OCI-LY1 (cell line): Measurements from ENCODE around the gene SETD5.

Source experiments
- H2AFZ ChIP-seq: fragments of 200-600 bp; sonication (generic), shearing (Covaris generic); 2 replicates; pipeline ENCODE4 v1.6.0; 2014; ENCODE audit warnings: antibody characterized with exemption, mild to moderate bottlenecking, low read length
- H3F3A ChIP-seq: fragments of 200-600 bp; sonication (generic), shearing (Covaris generic); 2 replicates; pipeline ENCODE4 v1.6.0; 2014; ENCODE audit warnings: mild to moderate bottlenecking, antibody characterized with exemption, low read length, moderate library complexity; ENCODE audit not compliant: insufficient read depth
- H3K27ac ChIP-seq: fragments of 200-600 bp; sonication (generic); 2 replicates; pipeline ENCODE4 v1.5.1; 2014; ENCODE audit warnings: low read length, mixed run types, mild to moderate bottlenecking, low read depth; ENCODE audit not compliant: poor library complexity, severe bottlenecking
- H3K27me3 ChIP-seq: fragments of 200-600 bp; sonication (generic); 2 replicates; pipeline ENCODE4 v1.6.0; 2014; ENCODE audit warnings: antibody characterized with exemption, mild to moderate bottlenecking, low read length, moderate library complexity; ENCODE audit not compliant: insufficient read depth
- H3K36me3 ChIP-seq: fragments of 200-600 bp; sonication (generic); 2 replicates; pipeline ENCODE4 v1.6.1; 2014; ENCODE audit warnings: mild to moderate bottlenecking, antibody characterized with exemption, low read length, moderate library complexity, mixed read lengths; ENCODE audit not compliant: insufficient read depth
- H3K4me1 ChIP-seq: fragments of 200-600 bp; sonication (generic); 2 replicates; pipeline ENCODE4 v1.5.1; 2014; ENCODE audit warnings: mild to moderate bottlenecking, low read length, moderate library complexity; ENCODE audit not compliant: insufficient read depth, severe bottlenecking
- H3K4me2 ChIP-seq: fragments of 200-600 bp; sonication (generic), shearing (Covaris generic); 2 replicates; pipeline ENCODE4 v1.6.1; 2014; ENCODE audit warnings: low read length
- H3K4me3 ChIP-seq: fragments of 200-600 bp; sonication (generic); 2 replicates; pipeline ENCODE4 v1.5.1; 2014; ENCODE audit warnings: low read length, low read depth, mild to moderate bottlenecking, mixed read lengths; ENCODE audit not compliant: poor library complexity, severe bottlenecking
- H3K79me2 ChIP-seq: fragments of 200-600 bp; shearing (Covaris generic); 2 replicates; pipeline ENCODE4 v1.6.1; 2016; ENCODE audit warnings: mixed run types, low read length, mixed read lengths; ENCODE audit not compliant: insufficient read depth
- H3K9ac ChIP-seq: fragments of 200-600 bp; sonication (generic), shearing (Covaris generic); 2 replicates; pipeline ENCODE4 v1.6.1; 2014; ENCODE audit warnings: mild to moderate bottlenecking, low read length, mixed read lengths
- H3K9me2 ChIP-seq: fragments of 200-600 bp; sonication (generic), shearing (Covaris generic); 2 replicates; pipeline ENCODE4 v1.6.1; 2014; ENCODE audit warnings: low read depth, mild to moderate bottlenecking, low read length, mixed read lengths
- H3K9me3 ChIP-seq: fragments of 200-600 bp; shearing (Covaris generic); 2 replicates; pipeline ENCODE4 v1.6.1; 2014; ENCODE audit warnings: low read length, mixed read lengths
- H4K20me1 ChIP-seq: fragments of 200-600 bp; sonication (generic), shearing (Covaris generic); 2 replicates; pipeline ENCODE4 v1.6.0; 2016; ENCODE audit warnings: mild to moderate bottlenecking, low read length; ENCODE audit not compliant: insufficient read depth
- CTCF ChIP-seq: fragments of 200-600 bp; sonication (generic), shearing (Covaris generic); IDR thresholded peaks from 2 replicates; pipeline ENCODE4 v1.5.1; 2017; ENCODE audit warnings: mild to moderate bottlenecking, antibody characterized with exemption, low read length, moderate library complexity, mixed read lengths
- EZH2 ChIP-seq: fragments of 200-600 bp; sonication (generic), shearing (Covaris generic); IDR thresholded peaks from 2 replicates; pipeline ENCODE4 v1.8.0; 2017; ENCODE audit warnings: borderline replicate concordance, mixed run types, mild to moderate bottlenecking, antibody characterized with exemption, low read length, moderate library complexity, mixed read lengths

The SETD5 gene

GRCh38 chr3:9450126-9450525 lies 52.7 kb downstream of the SETD5 start:
- H4K20me1 ChIP-seq, result no peaks in the 10 kb centered on the region
- no peaks in the 10 kb centered on the region for H3K27me3 ChIP-seq
- H3K4me1 ChIP-seq, result no peaks in the 10 kb centered on the region
- no peak overlapping the region for H3K27ac ChIP-seq
- H3K4me3 ChIP-seq, result no peak overlapping the region
- no peaks in the 10 kb centered on the region for H3F3A ChIP-seq
- no peaks in the 10 kb centered on the region for H3K9me2 ChIP-seq
- no peaks in the 10 kb centered on the region; the same call in 1 of the 2 replicates for H3K79me2 ChIP-seq
- H3K9me3 ChIP-seq, result no peaks in the 10 kb centered on the region
- peaks cover 95% of the 10 kb centered on the region for H3K36me3 ChIP-seq
- no peak for TF ChIP-seq CTCF
- no peak for TF ChIP-seq EZH2
- no peak overlapping the region for H3K4me2 ChIP-seq
- no peak overlapping the region for H3K9ac ChIP-seq
- no peak overlapping the region for H2AFZ ChIP-seq

GRCh38 chr3:9450991-9451390 lies 53.6 kb downstream of the SETD5 start:
- Histone ChIP-seq H3F3A (no peaks in the 10 kb centered on the region), H3K4me3 (no peak overlapping the region), H3K36me3 (peaks cover 98% of the 10 kb centered on the region), H3K9me2 (no peaks in the 10 kb centered on the region), H3K27me3 (no peaks in the 10 kb centered on the region), H3K4me1 (no peaks in the 10 kb centered on the region), H3K79me2 (no peaks in the 10 kb centered on the region; the same call in 1 of the 2 replicates), H3K4me2 (no peak overlapping the region), H3K9ac (no peak overlapping the region), H3K27ac (no peak overlapping the region), H4K20me1 (no peaks in the 10 kb centered on the region), H3K9me3 (no peaks in the 10 kb centered on the region), H2AFZ (no peak overlapping the region)
- TF ChIP-seq EZH2, result no peak
- TF ChIP-seq CTCF, result no peak

GRCh38 chr3:9452417-9452816 lies 55.0 kb downstream of the SETD5 start:
- Histone ChIP-seq H3K4me1 (no peaks in the 10 kb centered on the region), H3K4me2 (no peak overlapping the region), H3K9me2 (no peaks in the 10 kb centered on the region), H3F3A (no peaks in the 10 kb centered on the region), H4K20me1 (no peaks in the 10 kb centered on the region), H3K9ac (no peak overlapping the region), H3K4me3 (no peak overlapping the region), H3K27me3 (no peaks in the 10 kb centered on the region), H3K79me2 (no peaks in the 10 kb centered on the region; the same call in 1 of the 2 replicates), H2AFZ (no peak overlapping the region), H3K9me3 (no peaks in the 10 kb centered on the region), H3K36me3 (peaks cover 94% of the 10 kb centered on the region), H3K27ac (no peak overlapping the region)
- no peak for TF ChIP-seq CTCF
- TF ChIP-seq EZH2, result no peak
